GM18502 (cell line): Measurements from ENCODE around the gene CASP6.
A peak's percentile ranks its signal among the peaks of the same experiment; 100 is the strongest.
"Not testable (repeated sequence)": the region's sequence is repeated elsewhere in the genome, so short reads cannot be mapped to it uniquely, and the experiment has no call there.

Experiments
- ATAC-seq: cut with Tn5 transposase; IDR thresholded peaks from one replicate; pipeline ENCODE4 v1.9.1; 2021; ENCODE audit warnings: mild to moderate bottlenecking; ENCODE audit not compliant: unreplicated experiment, poor library complexity

CASP6 gene

GRCh38 chr4:109722357-109722756 lies 19.1 kb upstream of the CASP6 start:
- no peak for ATAC-seq

- no peak for ATAC-seq
These were observed 17.8 kb upstream of the CASP6 start for GRCh38 chr4:109721033-109721432.

- no peak for ATAC-seq
These were observed 16.4 kb upstream of the CASP6 start for GRCh38 chr4:109719604-109720003.

GRCh38 chr4:109718759-109719158 lies 15.5 kb upstream of the CASP6 start:
- ATAC-seq, result no peak

GRCh38 chr4:109713500-109713899 lies 10.3 kb upstream of the CASP6 start:
- no peak for ATAC-seq

GRCh38 chr4:109708990-109709389 lies 5.7 kb upstream of the CASP6 start:
- ATAC-seq, result peak; percentile 98

- ATAC-seq, result no peak
These were observed 5.2 kb upstream of the CASP6 start for GRCh38 chr4:109708435-109708834.

- no peak for ATAC-seq
These were observed 568 bp upstream of the CASP6 start for GRCh38 chr4:109703664-109704361.

- ATAC-seq, result peak; percentile 10
These were observed 1.5 kb downstream of the CASP6 start for GRCh38 chr4:109701566-109702410.

- ATAC-seq, result no peak
These were observed 3.6 kb downstream of the CASP6 start for GRCh38 chr4:109699553-109700225.

- no peak for ATAC-seq
These were observed 4.6 kb downstream of the CASP6 start for GRCh38 chr4:109698656-109699055.

GRCh38 chr4:109691411-109691920 lies 11.8 kb downstream of the CASP6 start:
- peak; percentile 6 for ATAC-seq

GRCh38 chr4:109690690-109691410 lies 12.4 kb downstream of the CASP6 start:
- ATAC-seq, result peak; percentile 90

- ATAC-seq, result no peak
These were observed 18.5 kb downstream of the CASP6 start for GRCh38 chr4:109684727-109685126.

- no peak for ATAC-seq
These were observed 19.5 kb downstream of the CASP6 start for GRCh38 chr4:109683621-109684253.

GRCh38 chr4:109682875-109683274 lies 20.4 kb downstream of the CASP6 start:
- ATAC-seq, result no peak

GRCh38 chr4:109678925-109679324 lies 24.3 kb downstream of the CASP6 start:
- ATAC-seq, result not testable (repeated sequence)

GRCh38 chr4:109678472-109678871 lies 24.8 kb downstream of the CASP6 start:
- not testable (repeated sequence) for ATAC-seq

GRCh38 chr4:109676886-109677285 lies 26.4 kb downstream of the CASP6 start:
- ATAC-seq, result no peak

- ATAC-seq, result no peak
These were observed 27.4 kb downstream of the CASP6 start for GRCh38 chr4:109675843-109676242.
